WTC11 (cell line): ENCODE measurements around the gene IP6K2. TPM values are rescaled to one million over a fixed set of nuclear protein-coding genes. Genes with fewer than 3 reads are reported as not detected.

Experiments used
- ATAC-seq: fragments of 200-7000 bp; cut with Tn5 transposase; 2 replicates; pipeline ENCODE4 v1.10.0; 2021; ENCODE audit warnings: mild to moderate bottlenecking, moderate library complexity
- CTCF ChIA-PET: fragments of 300-600 bp; sonication (Branson Sonifier 250); formaldehyde crosslinking; loops from one replicate; lab custom pipeline; 2021; ENCODE audit warnings: antibody characterized with exemption; lab: Charles Lee
- POLR2A ChIA-PET: fragments of 350-600 bp; sonication (Branson Sonifier 250); formaldehyde crosslinking; loops from one replicate; lab custom pipeline; 2021; ENCODE audit warnings: antibody characterized with exemption; lab: Charles Lee
- DNase-seq: peaks from one replicate; pipeline ENCODE4 v3.0.0; 2021; ENCODE audit warnings: low spot score
- H3K27ac Mint-ChIP-seq: 2 replicates; pipeline ENCODE4 v1.8.0; 2021; ENCODE audit warnings: mixed read lengths
- H3K27me3 Mint-ChIP-seq: 2 replicates; pipeline ENCODE4 v1.8.0; 2021; ENCODE audit warnings: low read depth, mild to moderate bottlenecking, moderate library complexity, mixed read lengths
- H3K36me3 Mint-ChIP-seq: 2 replicates; pipeline ENCODE4 v1.8.0; 2021; ENCODE audit warnings: mixed read lengths
- H3K4me1 Mint-ChIP-seq: 2 replicates; pipeline ENCODE4 v1.8.0; 2022; ENCODE audit warnings: mixed read lengths
- H3K4me3 Mint-ChIP-seq: 2 replicates; pipeline ENCODE4 v1.8.0; 2021; ENCODE audit warnings: mild to moderate bottlenecking, moderate library complexity, mixed read lengths
- H3K9me3 Mint-ChIP-seq: 2 replicates; pipeline ENCODE4 v1.8.0; 2021; ENCODE audit warnings: mixed read lengths
- CBFB ChIP-seq: sonication (generic); formaldehyde crosslinking; IDR thresholded peaks from 2 replicates; pipeline ENCODE4 v1.8.1; 2022; ENCODE audit warnings: mild to moderate bottlenecking, low read depth, missing genetic modification reagents
- CDX4 ChIP-seq: fragments of 250-450 bp; sonication (Bioruptor Pico); IDR thresholded peaks from 2 replicates; pipeline ENCODE4 v1.9.0; 2021; ENCODE audit warnings: moderate library complexity, mild to moderate bottlenecking, inconsistent platforms, borderline replicate concordance
- E2F4 ChIP-seq: sonication (generic); formaldehyde crosslinking; IDR thresholded peaks from 2 replicates; pipeline ENCODE4 v1.8.1; 2022; ENCODE audit warnings: low read depth, mild to moderate bottlenecking, moderate library complexity, missing genetic modification reagents, borderline replicate concordance
- ETV6 ChIP-seq: sonication (generic); formaldehyde crosslinking; IDR thresholded peaks from 2 replicates; pipeline ENCODE4 v1.8.1; 2022; ENCODE audit warnings: mild to moderate bottlenecking, missing genetic modification reagents
- FOXJ3 ChIP-seq: sonication (generic); formaldehyde crosslinking; IDR thresholded peaks from 2 replicates; pipeline ENCODE4 v1.9.0; 2021; ENCODE audit warnings: missing genetic modification reagents, mild to moderate bottlenecking, borderline replicate concordance
- FOXK1 ChIP-seq: sonication (generic); formaldehyde crosslinking; IDR thresholded peaks from 2 replicates; pipeline ENCODE4 v1.8.0; 2022; ENCODE audit warnings: mild to moderate bottlenecking, moderate library complexity, missing genetic modification reagents
- FOXP1 ChIP-seq: sonication (generic); formaldehyde crosslinking; IDR thresholded peaks from 2 replicates; pipeline ENCODE4 v1.8.0; 2022; ENCODE audit warnings: missing genetic modification reagents, mild to moderate bottlenecking, moderate library complexity, borderline replicate concordance
- GABPB1 ChIP-seq: sonication (generic); formaldehyde crosslinking; IDR thresholded peaks from 2 replicates; pipeline ENCODE4 v1.8.1; 2023; ENCODE audit warnings: mild to moderate bottlenecking, missing genetic modification reagents
- GRHL2 ChIP-seq: fragments of 250-450 bp; sonication (Bioruptor Pico); IDR thresholded peaks from 2 replicates; pipeline ENCODE4 v1.8.0; 2022; ENCODE audit warnings: mild to moderate bottlenecking, moderate library complexity; ENCODE audit not compliant: insufficient replicate concordance, severe bottlenecking
- IRF2 ChIP-seq: sonication (generic); formaldehyde crosslinking; IDR thresholded peaks from 2 replicates; pipeline ENCODE4 v1.8.0; 2022; ENCODE audit warnings: low read depth, missing genetic modification reagents, borderline replicate concordance
- KAT7 ChIP-seq: sonication (generic); formaldehyde crosslinking; IDR thresholded peaks from 2 replicates; pipeline ENCODE4 v1.8.1; 2023; ENCODE audit warnings: missing genetic modification reagents, mild to moderate bottlenecking, borderline replicate concordance
- MYBL2 ChIP-seq: sonication (generic); formaldehyde crosslinking; IDR thresholded peaks from 2 replicates; pipeline ENCODE4 v1.8.1; 2023; ENCODE audit warnings: mild to moderate bottlenecking, moderate library complexity, missing genetic modification reagents
- NFYB ChIP-seq: sonication (generic); formaldehyde crosslinking; conservative IDR thresholded peaks from 2 replicates; pipeline ENCODE4 v1.8.0; 2022; ENCODE audit warnings: low read depth, missing genetic modification reagents
- STAT6 ChIP-seq: sonication (generic); formaldehyde crosslinking; conservative IDR thresholded peaks from 2 replicates; pipeline ENCODE4 v1.8.1; 2023; ENCODE audit warnings: mild to moderate bottlenecking, low read depth, missing genetic modification reagents, moderate library complexity
- TEAD4 ChIP-seq: sonication (generic); formaldehyde crosslinking; IDR thresholded peaks from 2 replicates; pipeline ENCODE4 v1.8.0; 2022; ENCODE audit warnings: mild to moderate bottlenecking, missing genetic modification reagents
- ZBTB21 ChIP-seq: sonication (generic); formaldehyde crosslinking; IDR thresholded peaks from 2 replicates; pipeline ENCODE4 v1.8.1; 2023; ENCODE audit warnings: mild to moderate bottlenecking, missing genetic modification reagents, borderline replicate concordance
- ZNF219 ChIP-seq: sonication (generic); formaldehyde crosslinking; IDR thresholded peaks from 2 replicates; pipeline ENCODE4 v1.8.0; 2023; ENCODE audit warnings: missing genetic modification reagents, mild to moderate bottlenecking, borderline replicate concordance
- ZNF396 ChIP-seq: fragments of 250-450 bp; sonication (Bioruptor Pico); IDR thresholded peaks from 2 replicates; pipeline ENCODE4 v1.8.0; 2021; ENCODE audit warnings: mild to moderate bottlenecking, moderate library complexity, borderline replicate concordance
- ZNF416 ChIP-seq: fragments of 250-450 bp; sonication (Bioruptor Pico); IDR thresholded peaks from 2 replicates; pipeline ENCODE4 v1.9.0; 2021; ENCODE audit warnings: mild to moderate bottlenecking, inconsistent platforms
- total RNA-seq: library from RNA; stranded (reverse); gene quantifications from 3 replicates; pipeline ENCODE4 v1.2.3, GENCODE V29; 2021
- TF ChIP-seq, protein P1 (sequence below): fragments of 250-450 bp; sonication (Bioruptor Pico); IDR thresholded peaks from 2 replicates; pipeline ENCODE4 v1.8.0; 2021; ENCODE audit warnings: mild to moderate bottlenecking
- TF ChIP-seq, protein P2 (sequence below): fragments of 250-450 bp; sonication (Bioruptor Pico); IDR thresholded peaks from 2 replicates; pipeline ENCODE4 v2.1.2; 2022; ENCODE audit warnings: mild to moderate bottlenecking, moderate library complexity
- TF ChIP-seq, protein P3 (sequence below): fragments of 250-450 bp; sonication (Bioruptor Pico); conservative IDR thresholded peaks from 2 replicates; pipeline ENCODE4 v1.9.0; 2021; ENCODE audit warnings: mild to moderate bottlenecking

The IP6K2 gene
- total RNA-seq, 1 experiment from 2014 or later: 123 TPM

- DNase-seq (no peak), ATAC-seq (no peak)
- ChIA-PET CTCF (interaction anchor here (0.9 to 5.2 kb wide), 12 partner anchors 24 to 345 kb away, joined by 3 to 51 read pairs (median 5); partner anchors contain the start of genes NCKIPSD, SLC26A6, UQCRC1 and WDR6), POLR2A (interaction anchor here (0.6 to 4.4 kb wide), 12 partner anchors 27 to 912 kb away, joined by 3 to 41 read pairs (median 4); partner anchors contain the start of genes CCDC51, IP6K2, NDUFAF3 and SLC26A6)
- TF ChIP-seq, protein P1, sequence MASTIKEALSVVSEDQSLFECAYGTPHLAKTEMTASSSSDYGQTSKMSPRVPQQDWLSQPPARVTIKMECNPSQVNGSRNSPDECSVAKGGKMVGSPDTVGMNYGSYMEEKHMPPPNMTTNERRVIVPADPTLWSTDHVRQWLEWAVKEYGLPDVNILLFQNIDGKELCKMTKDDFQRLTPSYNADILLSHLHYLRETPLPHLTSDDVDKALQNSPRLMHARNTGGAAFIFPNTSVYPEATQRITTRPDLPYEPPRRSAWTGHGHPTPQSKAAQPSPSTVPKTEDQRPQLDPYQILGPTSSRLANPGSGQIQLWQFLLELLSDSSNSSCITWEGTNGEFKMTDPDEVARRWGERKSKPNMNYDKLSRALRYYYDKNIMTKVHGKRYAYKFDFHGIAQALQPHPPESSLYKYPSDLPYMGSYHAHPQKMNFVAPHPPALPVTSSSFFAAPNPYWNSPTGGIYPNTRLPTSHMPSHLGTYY (CRISPR knock-in tag): no peak
- TF ChIP-seq ZNF219 (CRISPR knock-in tag): no peak
- no peak for TF ChIP-seq KAT7 (CRISPR knock-in tag)
- no peak for TF ChIP-seq FOXJ3 (CRISPR knock-in tag)
- no peak for TF ChIP-seq MYBL2 (CRISPR knock-in tag)
- no peak for TF ChIP-seq ZNF416 (CRISPR knock-in tag)
- TF ChIP-seq CDX4: no peak
- TF ChIP-seq STAT6 (CRISPR knock-in tag): no peak
- TF ChIP-seq TEAD4 (CRISPR knock-in tag): no peak
- no peak for TF ChIP-seq NFYB
- TF ChIP-seq FOXK1 (CRISPR knock-in tag): no peak
- H3K9me3 Mint-ChIP-seq: peaks cover 6% of the 10 kb centered on the region; the same call in 1 of the 2 replicates
- H3K27me3 Mint-ChIP-seq: no peaks in the 10 kb centered on the region
- peaks cover 26% of the 10 kb centered on the region for H3K36me3 Mint-ChIP-seq
- H3K27ac Mint-ChIP-seq: no peak overlapping the region
- peaks cover 14% of the 10 kb centered on the region for H3K4me1 Mint-ChIP-seq
- H3K4me3 Mint-ChIP-seq: peak overlapping the region; percentile 88
Observed at GRCh38 chr3:48662145-48662752, 54.8 kb downstream of the IP6K2 start.

GRCh38 chr3:48661501-48662144, 55.4 kb downstream of the IP6K2 start:
- peaks cover 26% of the 10 kb centered on the region for H3K36me3 Mint-ChIP-seq
- peak; percentile 1 for ATAC-seq
- ChIA-PET CTCF (interaction anchor here (0.9 to 5.2 kb wide), 11 partner anchors 25 to 346 kb away, joined by 3 to 51 read pairs (median 5); partner anchors contain the start of genes NCKIPSD, SLC26A6, UQCRC1 and WDR6), POLR2A (interaction anchor here (0.9 to 4.4 kb wide), 7 partner anchors 26 to 381 kb away, joined by 3 to 41 read pairs (median 5); partner anchors contain the start of genes CCDC51, IP6K2, SLC26A6 and TMA7)
- H3K4me3 Mint-ChIP-seq: peak overlapping the region; percentile 74
- H3K27ac Mint-ChIP-seq: no peak overlapping the region
- peaks cover 20% of the 10 kb centered on the region for H3K4me1 Mint-ChIP-seq
- H3K9me3 Mint-ChIP-seq: peaks cover 6% of the 10 kb centered on the region; the same call in 1 of the 2 replicates
- DNase-seq: peak; percentile 84
- no peaks in the 10 kb centered on the region for H3K27me3 Mint-ChIP-seq
- peak; percentile 100 for TF ChIP-seq CBFB (CRISPR knock-in tag)
- TF ChIP-seq, protein P2, sequence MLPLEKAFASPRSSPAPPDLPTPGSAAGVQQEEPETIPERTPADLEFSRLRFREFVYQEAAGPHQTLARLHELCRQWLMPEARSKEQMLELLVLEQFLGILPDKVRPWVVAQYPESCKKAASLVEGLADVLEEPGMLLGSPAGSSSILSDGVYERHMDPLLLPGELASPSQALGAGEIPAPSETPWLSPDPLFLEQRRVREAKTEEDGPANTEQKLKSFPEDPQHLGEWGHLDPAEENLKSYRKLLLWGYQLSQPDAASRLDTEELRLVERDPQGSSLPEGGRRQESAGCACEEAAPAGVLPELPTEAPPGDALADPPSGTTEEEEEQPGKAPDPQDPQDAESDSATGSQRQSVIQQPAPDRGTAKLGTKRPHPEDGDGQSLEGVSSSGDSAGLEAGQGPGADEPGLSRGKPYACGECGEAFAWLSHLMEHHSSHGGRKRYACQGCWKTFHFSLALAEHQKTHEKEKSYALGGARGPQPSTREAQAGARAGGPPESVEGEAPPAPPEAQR (CRISPR knock-in tag): peak; percentile 95
- peak; percentile 97 for TF ChIP-seq ZNF396 (CRISPR knock-in tag)
- TF ChIP-seq GRHL2 (CRISPR knock-in tag): no peak
- TF ChIP-seq ETV6 (CRISPR knock-in tag): peak; percentile 100
- TF ChIP-seq TEAD4 (CRISPR knock-in tag): peak; percentile 100
- TF ChIP-seq E2F4: peak; percentile 99
- TF ChIP-seq, protein P3, sequence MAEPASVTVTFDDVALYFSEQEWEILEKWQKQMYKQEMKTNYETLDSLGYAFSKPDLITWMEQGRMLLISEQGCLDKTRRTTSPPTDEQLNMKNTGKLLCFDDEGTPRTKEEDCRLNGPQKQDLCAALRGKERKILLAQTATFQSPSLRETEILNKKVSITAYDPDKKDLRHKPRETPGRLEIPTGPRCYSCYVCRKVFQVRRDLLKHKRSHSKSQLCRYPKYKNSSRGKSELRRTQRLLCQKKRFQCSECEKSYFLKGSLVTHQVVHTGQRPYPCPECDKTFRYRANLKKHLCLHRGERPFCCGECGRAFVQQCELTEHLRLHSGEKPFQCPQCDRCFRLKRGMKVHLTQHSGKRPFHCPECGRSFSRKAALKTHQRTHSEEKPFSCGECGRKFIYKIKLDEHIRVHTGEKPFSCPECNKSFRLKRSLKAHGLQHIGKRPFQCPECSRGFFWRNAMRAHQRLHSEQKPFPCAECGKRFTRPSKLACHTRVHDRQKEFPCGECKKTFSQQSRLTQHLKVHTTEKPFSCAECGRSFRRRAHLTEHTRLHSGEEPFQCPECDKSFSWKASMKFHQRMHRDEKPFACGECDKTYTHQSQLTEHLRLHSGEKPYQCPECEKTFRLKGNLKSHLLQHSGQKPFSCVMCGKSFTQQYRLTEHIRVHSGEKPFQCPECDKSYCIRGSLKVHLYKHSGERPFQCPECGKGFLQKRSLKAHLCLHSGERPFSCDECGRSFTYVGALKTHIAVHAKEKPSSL (CRISPR knock-in tag): no peak
- TF ChIP-seq FOXP1: peak; percentile 100
- TF ChIP-seq GABPB1: peak; percentile 97
- peak; percentile 98; the same call in 1 of the 2 replicates for TF ChIP-seq IRF2 (CRISPR knock-in tag)
- peak; percentile 97 for TF ChIP-seq ZBTB21
